GM19035 (cell line): ENCODE results near the gene EML6.

Source experiments
- ATAC-seq: cut with Tn5 transposase; IDR thresholded peaks from one replicate; pipeline ENCODE4 v1.9.1; 2021; ENCODE audit not compliant: unreplicated experiment

The EML6 gene

DNA sequence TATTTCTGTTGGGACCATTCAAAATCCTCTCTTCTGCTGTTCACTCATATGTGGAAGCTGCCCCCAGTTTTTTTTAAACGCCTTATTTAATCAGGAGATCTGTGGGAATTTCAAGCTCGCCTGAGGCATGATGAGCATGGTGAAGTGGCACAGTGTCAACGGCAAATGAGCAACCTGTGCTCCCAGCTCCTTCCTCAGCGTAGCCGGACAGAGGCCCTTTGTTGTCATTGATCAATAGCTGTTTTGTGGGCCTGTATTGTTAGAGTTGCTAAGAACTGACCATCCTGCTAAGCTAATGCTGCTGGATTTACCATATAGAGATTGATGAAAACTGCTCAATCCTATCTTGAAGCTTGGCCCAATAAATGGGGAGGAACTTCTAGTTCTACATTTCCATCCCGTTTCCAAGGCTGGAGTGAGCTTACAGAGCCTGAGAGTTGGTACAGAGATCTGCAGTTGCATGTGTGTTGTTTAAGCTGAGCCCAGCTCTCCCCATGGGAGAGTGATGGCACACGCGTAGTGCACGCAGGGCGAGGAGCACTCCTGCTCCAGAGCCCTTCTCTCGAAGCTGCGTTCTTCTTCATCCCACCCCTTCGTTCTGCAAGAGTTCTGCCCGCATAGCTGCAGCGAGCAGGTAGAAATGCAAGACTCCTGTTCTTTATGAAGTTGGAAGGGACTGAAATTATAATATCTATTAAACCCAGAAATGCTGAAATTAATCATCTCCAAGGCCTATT, 218.0 kb downstream of the EML6 start:
- no peak for ATAC-seq

DNA sequence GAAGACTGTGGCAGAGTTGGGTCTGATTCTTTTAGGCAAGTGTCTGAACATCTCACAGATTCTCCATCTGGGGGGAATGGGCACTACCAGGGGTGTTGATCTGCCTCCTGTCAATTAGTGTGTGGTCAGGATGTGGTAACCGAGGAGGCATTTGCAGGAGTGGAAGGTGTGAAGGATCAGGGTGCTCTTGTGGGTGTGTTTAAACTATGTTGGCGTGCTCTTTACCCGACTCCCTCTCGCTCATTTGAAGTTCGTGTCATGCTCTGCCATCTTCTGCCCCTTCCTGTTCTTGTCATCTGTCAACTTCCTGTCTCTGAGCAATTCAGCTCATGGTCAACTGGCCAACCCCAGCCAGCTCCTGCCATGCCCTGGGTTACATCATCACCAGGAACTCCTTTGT, 218.9 kb downstream of the EML6 start:
- ATAC-seq, result no peak

- ATAC-seq, result no peak
These were observed 221.4 kb downstream of the EML6 start for GRCh38 chr2:54944724-54945326.

DNA sequence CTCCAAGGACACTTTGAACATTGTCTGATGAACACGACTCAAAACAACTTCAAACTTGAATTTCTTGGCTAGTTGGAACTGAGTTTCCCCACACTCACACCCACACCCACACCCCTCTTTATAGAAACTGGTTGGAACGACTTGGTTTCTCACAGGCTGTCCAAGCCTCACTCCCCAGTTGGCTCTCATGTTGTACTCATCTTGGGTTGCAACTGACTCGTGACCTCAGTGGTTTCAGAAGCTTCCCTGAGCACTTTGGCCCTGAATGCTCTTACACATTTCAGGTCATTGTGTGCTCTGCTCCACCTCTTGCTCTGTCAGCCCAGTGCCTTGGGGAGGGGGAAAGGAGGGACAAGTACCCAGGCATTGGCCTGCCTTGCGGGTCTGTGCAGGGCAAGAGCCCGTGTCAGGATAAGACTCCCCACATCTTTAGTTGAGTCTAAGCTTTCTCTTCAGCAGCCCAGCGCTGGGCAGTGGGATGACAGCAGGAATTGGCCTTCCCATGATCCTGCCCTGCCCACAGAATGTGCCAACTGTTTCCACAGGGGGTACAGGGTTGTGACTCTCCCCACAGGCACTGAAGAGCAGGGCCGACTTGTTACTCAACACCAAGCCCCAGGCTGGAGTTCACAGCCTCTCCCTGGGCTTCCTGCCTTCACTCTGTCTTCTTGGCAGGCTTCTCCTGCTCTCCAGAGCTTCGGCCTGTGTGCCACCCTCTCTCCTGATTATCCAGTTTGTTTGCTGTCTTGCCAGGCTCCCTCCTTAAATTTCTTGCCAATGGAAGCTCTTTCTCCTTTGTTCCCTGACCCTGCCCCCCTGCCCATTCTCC, 222.1 kb downstream of the EML6 start:
- ATAC-seq, result no peak

- ATAC-seq, result no peak
These were observed 222.9 kb downstream of the EML6 start for GRCh38 chr2:54946220-54946805.

GRCh38 chr2:54947136-54947535, 223.7 kb downstream of the EML6 start:
- ATAC-seq, result no peak

DNA sequence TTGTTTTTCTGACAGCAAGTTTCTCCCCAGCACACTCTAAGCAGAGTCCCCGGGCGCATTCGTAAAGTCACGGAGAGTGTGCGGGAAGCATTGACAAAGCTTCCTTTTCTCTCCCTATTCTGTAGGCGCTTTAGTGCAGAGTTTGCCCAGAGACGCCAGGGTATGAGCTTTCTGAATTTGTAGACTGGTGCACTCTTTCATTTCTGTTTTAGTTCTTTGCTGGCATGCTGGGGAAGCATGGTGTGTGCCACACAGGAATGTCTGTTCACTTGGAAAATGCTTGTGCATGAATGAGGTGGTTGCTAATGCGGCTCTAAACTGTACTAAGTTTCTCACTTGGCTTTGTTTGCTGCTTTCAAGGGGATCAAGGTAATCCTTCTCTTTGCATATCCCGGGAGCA, 224.2 kb downstream of the EML6 start:
- no peak for ATAC-seq

DNA sequence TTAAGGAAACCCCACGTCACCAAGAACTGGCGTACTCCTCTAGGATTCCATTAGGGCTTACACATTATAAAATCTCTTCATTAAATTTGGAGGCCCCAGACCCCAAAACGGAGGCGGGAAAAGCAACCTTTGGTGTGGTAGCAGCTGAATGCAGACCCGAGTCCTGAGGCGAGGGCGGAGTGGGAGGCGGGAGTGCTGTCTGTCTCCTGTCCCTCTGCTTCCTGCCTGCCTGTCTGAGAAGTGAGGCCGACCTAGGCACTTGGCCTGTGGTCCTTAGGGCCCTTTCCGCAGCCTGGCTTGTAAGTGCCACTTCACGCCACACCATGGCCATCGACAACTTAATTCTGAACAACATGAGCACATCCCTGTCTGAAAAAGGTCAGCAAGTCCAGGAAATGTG, 224.7 kb downstream of the EML6 start:
- ATAC-seq, result no peak

DNA sequence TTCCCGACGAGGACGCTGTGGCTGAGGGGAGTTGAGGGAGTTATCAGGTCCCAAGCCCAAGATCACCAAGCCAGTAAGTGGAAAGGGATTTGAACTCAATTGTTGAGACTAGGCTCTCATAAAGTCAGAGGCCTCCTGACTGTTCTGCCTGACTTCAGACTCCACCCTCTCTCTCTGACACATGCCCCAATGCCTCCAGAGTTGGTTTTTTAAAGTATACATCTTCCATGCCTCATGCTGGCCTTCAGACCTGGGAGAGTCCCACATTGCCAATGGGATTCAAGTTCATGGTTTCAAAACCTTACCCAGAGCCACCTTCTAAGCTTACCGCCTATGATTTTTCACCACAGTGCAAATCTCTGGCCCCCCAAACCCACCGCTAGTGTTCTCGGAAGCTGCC, 226.0 kb downstream of the EML6 start:
- no peak for ATAC-seq

GRCh38 chr2:54950811-54951210, 227.3 kb downstream of the EML6 start:
- no peak for ATAC-seq

GRCh38 chr2:54952425-54952824, 229.0 kb downstream of the EML6 start:
- no peak for ATAC-seq

DNA sequence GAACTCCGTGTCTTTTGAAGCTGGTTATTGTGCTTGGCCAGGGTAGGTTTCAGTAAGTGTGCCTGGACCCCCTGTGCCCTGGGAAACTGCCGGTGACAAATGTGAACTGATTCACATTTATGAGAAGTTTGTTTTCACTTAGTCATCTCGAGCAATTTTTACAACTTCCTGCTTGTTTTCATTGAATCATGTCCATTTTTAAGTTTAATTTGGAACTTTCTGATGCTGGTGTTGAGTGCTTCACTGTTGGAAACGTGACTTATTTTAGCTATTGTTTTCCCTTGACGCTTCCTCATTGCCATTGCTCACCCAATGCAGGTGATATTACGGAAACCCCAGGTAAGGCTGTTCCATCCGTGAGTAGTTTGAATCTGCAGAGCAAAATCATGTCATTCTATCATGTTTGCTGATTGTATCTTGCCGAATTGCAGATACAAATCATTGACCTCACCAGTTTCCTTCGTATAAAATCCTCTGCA, 229.6 kb downstream of the EML6 start:
- ATAC-seq, result no peak

- ATAC-seq, result no peak
These were observed 230.7 kb downstream of the EML6 start for GRCh38 chr2:54954158-54954557.

DNA sequence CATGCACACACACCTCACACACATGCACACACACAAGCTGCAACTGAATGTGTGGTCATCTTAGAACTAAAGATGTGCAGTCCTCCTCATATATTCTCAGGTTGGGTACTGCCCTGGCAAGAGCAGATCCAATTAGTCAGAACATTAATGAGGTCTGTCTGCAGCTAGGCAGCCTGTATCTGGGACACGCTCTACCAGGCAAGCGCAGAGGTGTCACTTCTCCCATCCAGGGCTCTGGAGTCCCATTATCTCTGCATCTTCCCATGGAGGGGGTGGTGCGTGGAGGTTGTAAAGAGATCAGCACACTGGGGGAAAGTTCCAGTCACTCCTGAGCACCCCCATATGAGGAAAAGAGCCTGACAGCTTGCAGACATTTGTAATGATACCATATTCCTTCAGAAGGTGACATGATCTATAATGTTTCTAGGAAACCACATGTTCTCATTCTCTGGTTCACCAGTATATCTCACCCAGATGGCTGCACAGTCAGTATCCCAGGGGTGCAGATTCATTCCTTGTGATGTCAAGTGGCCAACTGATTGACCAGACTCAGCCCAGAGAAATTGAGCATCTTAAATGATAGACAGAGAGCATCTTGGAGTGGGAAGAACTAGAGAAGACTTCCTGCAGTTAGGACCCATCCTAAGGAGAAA, 231.4 kb downstream of the EML6 start:
- no peak for ATAC-seq

DNA sequence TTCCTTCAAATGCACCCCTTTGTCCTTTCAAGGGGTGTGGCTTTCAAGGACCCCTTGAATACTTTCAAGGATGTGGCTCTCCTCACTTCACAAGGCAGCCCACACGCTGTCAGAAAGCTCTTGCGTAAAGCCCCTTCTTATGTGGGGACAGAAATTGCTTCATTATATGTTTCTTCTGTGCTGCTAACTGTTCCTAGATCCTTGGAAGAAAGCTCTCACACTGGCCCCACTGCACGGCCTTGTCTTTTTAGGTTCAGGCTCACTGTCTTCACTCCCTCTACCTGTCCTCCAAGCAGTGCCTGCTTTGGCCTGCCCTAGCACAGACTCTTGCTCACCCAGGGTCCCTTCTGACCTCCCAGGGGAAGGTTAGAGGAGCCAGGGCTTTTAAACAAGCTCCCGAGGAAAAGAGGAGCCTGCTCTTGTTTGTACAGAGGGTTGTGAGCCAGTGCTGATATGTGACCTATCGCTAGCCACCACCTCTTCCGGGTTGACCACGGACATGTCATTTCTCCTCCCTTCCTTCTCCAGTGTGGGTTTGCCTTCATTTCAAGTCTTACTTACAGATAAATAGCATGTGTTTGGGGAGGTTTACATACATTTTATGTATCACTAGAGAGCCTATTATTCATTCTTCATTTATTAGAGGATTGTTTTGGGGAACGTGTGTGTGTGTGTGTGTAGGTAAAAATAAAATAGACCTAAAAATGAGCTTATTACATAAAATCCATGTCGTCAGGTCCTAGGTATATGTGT, 232.1 kb downstream of the EML6 start:
- no peak for ATAC-seq

DNA sequence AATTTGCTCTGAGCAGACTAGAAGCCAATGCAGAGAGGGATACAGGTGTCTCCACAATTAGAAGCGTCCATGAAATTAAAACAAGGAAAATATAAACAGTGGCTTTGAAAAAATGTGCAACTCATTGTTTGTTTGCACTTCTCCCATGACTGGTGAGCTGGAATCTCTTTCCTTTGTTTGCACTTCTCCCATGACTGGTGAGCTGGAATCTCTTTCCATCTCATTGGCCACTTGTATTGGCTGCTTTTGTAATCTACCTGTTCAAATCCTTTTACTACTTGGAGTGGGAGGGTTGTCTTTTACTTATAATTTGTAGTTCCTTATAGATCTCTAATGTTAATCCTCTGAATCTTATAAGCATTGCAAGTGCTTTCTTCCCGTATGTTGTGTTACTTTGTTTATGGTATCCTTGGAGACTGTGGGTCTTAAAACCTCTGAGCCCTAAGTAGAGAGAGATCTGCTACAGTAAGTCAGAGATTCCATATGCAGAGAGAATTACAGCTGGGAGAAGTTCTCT, 232.7 kb downstream of the EML6 start:
- no peak for ATAC-seq

DNA sequence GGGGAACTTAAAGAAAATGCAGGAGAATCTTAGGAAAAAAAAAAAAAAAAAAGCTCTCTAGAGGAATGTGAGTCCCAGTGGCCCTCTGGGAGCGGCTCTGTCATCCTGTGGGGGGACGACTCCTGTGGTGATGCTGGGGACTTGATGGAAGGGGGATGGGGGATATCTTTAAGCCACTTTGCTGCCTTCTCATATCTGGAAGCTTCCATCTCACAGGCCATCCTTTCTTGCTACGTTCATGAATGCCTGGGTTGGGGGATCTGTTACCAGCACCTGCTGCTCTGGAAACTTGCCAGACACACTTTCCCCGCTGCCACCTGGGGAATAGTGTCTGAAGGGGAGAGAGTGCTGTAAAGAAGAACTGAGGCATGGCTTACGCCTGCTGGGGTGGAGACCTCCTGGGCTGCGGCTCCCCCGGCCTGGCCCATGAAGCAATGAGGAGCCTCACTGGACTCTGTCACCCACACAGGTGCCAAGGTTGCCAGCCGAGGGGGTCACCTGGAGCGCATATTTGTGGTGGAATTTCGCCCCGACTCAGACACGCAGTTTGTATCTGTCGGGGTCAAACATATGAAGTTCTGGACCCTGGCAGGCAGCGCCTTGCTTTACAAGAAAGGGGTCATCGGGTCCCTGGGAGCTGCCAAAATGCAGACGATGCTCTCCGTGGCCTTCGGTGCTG, 234.0 kb downstream of the EML6 start:
- no peak for ATAC-seq

- ATAC-seq, result no peak
These were observed 235.4 kb downstream of the EML6 start for GRCh38 chr2:54958717-54959371.

GRCh38 chr2:54960164-54960563, 236.7 kb downstream of the EML6 start:
- ATAC-seq, result no peak
